NCI-H1092 (cell line): Measurements from ENCODE around the gene NCAM2.

ENCODE experiments used
- DNase-seq: peaks from one replicate; lab custom pipeline; 2025; lab: John Stamatoyannopoulos, UW

NCAM2 gene

GRCh38 chr21:20997636-20998455, at the start of gene NCAM2:
TSS of gene NCAM2 (plus strand) at chr21:20998409.
- peak; percentile 66 for DNase-seq

- no peak for DNase-seq
These were observed 48.3 kb upstream of the NCAM2 start for GRCh38 chr21:20949884-20950283.

DNA sequence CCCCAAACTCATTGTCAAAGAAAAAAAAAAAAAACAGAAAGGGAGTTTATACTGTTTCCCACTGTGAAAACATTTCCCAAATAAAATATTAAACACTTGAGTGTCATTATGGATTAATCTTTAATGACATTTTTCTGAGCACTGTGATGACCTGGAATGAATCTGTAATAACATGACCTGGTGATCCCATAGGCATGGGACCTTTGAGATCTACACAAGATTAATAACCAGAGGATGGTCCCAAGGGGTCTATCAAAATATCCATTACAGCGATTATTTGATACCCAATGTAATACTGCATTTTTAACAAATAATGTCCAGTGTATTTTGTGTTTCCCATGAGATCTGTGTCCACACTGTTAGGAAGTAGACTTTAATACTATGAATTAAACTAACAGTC, 32.4 kb upstream of the NCAM2 start:
- DNase-seq = no peak

DNA sequence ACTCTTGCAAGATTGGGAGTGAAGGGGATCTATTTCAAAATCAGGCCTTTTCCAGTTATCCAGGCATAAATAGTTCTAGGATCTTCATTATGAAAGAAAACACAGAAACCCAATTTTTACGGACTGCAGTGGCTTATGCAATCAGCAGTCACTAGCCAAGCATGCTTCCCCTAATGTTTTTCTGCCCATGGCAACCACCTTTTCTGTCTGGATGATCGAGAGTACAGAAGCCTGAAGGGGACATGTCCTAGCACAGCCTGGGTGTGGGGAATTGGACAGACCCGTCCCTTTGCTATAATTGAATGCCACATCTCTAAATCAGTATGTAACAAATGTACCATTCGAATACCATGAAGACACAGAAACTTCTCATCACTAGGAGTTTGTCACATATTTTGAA, 29.8 kb upstream of the NCAM2 start:
- no peak for DNase-seq

- DNase-seq = no peak
These were observed 27.5 kb upstream of the NCAM2 start for GRCh38 chr21:20970691-20971090.

GRCh38 chr21:20971296-20971921, 26.8 kb upstream of the NCAM2 start:
- DNase-seq = peak; percentile 37

GRCh38 chr21:20994790-20995189, 3.4 kb upstream of the NCAM2 start:
- DNase-seq = no peak

- no peak for DNase-seq
These were observed 1.5 kb upstream of the NCAM2 start for GRCh38 chr21:20996421-20997310.

DNA sequence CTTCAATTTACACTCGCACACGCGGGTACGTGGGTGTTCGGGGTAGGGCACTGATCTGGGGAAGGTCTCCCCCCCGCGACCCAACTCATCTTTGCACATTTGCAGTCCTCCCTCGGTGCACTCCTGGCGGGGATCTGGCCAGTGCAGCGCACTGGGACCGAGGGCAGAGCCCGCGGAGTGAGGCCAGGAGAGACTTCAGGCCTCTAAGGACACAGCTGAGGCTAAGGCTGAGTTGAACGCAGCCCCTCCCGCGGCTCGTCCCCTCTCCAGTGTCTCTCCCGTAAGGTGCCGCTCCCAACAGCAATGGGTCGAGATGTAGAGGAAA, 936 bp upstream of the NCAM2 start:
- no peak for DNase-seq

GRCh38 chr21:20998456-20998789, 214 bp downstream of the NCAM2 start:
- DNase-seq = no peak

GRCh38 chr21:20998886-20999285, 677 bp downstream of the NCAM2 start:
- DNase-seq = no peak

DNA sequence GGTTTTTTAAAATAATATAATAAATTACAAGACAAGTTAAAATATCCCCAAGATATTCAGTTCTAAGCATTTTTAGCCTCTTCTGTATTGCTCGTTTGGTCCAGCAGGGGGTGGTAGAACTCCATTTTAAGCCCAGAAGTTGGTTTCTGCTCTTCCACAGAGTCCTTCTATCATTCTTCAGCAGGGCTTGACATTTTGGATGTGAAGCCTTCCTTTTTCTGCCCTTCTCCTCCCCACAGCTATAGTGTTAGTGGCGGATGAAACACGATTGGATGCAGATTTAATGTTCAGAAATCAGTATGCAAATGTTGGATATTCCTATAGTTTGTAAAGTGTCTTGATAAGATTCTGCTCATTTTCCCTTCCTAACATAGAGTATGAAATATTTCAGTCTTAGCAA, 1.4 kb downstream of the NCAM2 start:
- DNase-seq = peak; percentile 13

- DNase-seq = no peak
These were observed 2.5 kb downstream of the NCAM2 start for GRCh38 chr21:21000591-21001175.

DNA sequence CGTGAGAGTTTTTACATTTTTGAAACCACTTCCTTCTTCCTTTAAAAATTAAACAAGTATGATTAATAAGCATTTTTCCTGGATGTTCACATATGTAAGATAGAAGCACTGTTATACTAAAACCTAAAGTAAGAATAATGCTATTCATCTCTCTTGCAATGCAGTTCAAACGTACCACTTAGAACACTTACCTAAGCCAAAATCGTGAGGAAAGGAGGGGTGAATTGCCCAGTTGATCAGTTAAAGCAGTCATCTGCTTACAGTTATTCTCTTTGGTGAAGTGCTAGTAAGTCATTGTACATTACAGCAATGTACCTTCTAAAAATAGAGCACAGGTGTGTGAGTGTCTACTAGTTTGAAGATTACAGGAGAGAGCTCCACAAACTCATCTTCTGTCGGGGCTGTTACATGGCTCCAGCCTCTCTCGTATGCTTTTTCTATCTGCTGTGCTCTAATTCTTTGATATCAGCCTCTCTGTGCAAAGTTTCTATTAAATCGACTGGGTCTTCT, 3.4 kb downstream of the NCAM2 start:
- no peak for DNase-seq

DNA sequence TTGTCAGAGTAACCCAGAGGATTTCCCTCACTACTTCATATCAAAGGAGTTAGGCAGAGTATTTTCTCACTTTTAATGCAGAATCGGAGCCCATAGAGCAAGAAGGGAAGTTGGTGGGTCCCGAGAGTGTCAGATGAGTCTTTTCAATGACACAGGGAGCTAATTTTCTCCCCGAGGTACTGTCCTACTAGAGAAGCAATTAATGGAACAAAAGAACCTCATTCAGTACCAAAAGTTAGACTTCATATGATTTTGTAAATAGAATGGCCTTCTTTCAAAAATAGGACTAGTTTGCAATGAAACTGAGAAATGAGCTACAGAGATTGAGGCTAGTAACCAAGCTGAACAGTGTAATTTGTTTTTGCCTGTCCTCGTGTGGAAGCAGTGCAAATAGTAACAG, 3.9 kb downstream of the NCAM2 start:
- no peak for DNase-seq

- peak; percentile 11 for DNase-seq
These were observed 5.5 kb downstream of the NCAM2 start for GRCh38 chr21:21003701-21004100.

- no peak for DNase-seq
These were observed 9.4 kb downstream of the NCAM2 start for GRCh38 chr21:21007606-21008005.

DNA sequence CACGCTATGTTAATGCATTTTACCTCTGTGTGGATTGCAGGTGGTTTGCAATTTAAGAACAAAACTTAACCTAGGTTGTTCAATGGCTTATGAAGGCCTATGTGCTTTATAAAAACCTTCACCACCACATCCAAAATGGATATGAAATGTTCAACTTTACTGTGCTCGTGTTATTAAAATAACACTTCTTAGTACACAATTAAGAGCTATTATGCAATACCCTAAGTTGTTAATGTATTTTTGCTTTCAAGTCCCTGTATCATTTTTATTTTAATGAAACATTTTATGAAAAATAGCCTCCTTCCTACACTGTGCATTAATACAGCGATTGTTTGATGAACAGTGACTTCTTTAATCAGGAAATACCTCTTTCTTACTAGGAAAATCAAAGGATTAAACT, 12.0 kb downstream of the NCAM2 start:
- DNase-seq = no peak

DNA sequence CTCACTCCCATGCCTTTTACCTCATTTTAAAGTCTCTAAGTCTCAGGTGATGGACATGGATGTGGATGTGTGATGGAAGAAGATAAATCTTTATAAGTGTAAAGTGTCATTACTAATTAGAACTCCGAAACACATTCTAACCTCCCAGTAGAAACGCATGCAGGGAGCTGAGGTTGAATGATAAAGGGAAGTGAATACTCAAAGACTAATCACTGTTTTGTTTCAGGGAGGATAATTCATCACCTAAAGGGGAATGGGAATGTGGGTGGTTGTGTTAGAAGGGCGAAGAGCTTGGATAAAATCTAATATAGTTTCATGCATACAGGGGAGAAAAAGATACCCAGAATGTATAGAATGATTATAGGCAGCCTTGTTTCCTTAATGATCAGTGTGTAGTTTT, 12.5 kb downstream of the NCAM2 start:
- no peak for DNase-seq

- no peak for DNase-seq
These were observed 20.6 kb downstream of the NCAM2 start for GRCh38 chr21:21018821-21019220.

- no peak for DNase-seq
These were observed 21.5 kb downstream of the NCAM2 start for GRCh38 chr21:21019681-21020080.

DNA sequence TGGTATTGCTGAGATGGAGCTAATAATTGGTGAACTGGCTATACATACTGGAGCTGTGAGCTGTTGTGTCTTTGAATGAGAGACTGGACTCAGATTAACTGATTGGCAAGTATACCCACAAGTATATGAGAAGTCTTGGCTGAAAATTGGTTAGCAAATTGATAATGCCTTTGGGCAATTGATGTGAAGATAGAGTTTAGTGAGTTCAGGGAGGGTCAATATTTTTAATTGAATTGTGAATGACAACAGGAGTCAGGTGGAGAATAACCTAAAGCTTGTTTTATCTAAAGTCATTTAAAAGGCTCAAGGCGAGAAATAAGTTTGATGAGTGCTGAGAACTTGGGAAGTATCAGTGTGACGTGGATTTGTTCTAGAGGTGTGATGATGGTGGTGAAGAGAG, 27.5 kb downstream of the NCAM2 start:
- DNase-seq = no peak
